Kidney (tissue), 14 donors: ENCODE results near the gene SLC1A2. TPM values are rescaled to one million over a fixed set of nuclear protein-coding genes. Genes with fewer than 3 reads are reported as not detected.

Experiments used
- DNase-seq, 5 donors: peaks; one replicate each; pipeline ENCODE4 v3.0.0-alpha.2; 2013 to 2020
- FAIRE-seq: peaks from 2 replicates; lab custom pipeline; 2012; peaks lifted over from hg19 to GRCh38; lab: Jason Lieb, UNC
- H3K27ac ChIP-seq, 2 donors: one replicate each; pipeline ENCODE4 v1.7.0; 2013; ENCODE audit warnings: low read depth in 2 of 2, low read length in 2 of 2, inconsistent platforms in 1 of 2
- H3K27me3 ChIP-seq: one replicate; pipeline ENCODE4 v1.7.1; 2013; ENCODE audit warnings: low read length, inconsistent platforms; ENCODE audit not compliant: control insufficient read depth, insufficient read depth
- H3K36me3 ChIP-seq, 3 donors: one replicate each; pipeline versions ENCODE4 v1.7.0 to v1.7.1; 2013; ENCODE audit warnings: low read length in 3 of 3, control low read depth in 1 of 3, inconsistent platforms in 1 of 3; ENCODE audit not compliant: insufficient read depth in 3 of 3, control insufficient read depth in 2 of 3
- H3K4me1 ChIP-seq, 3 donors: one replicate each; pipeline versions ENCODE4 v1.7.0 to v1.7.1; 2013; ENCODE audit warnings: low read length in 3 of 3, inconsistent platforms in 1 of 3, low read depth in 1 of 3; ENCODE audit not compliant: control insufficient read depth in 2 of 3, insufficient read depth in 2 of 3
- H3K4me3 ChIP-seq, 3 donors: one replicate each; pipeline versions ENCODE4 v1.7.0 to v1.8.1; 2013; ENCODE audit warnings: low read length in 3 of 3, control low read depth in 1 of 3, inconsistent platforms in 1 of 3
- H3K9ac ChIP-seq, 3 donors: one replicate each; pipeline versions ENCODE4 v1.7.0 to v1.7.1; 2013; ENCODE audit warnings: low read length in 3 of 3, control low read depth in 1 of 3, inconsistent platforms in 1 of 3
- H3K9me3 ChIP-seq, 3 donors: one replicate each; pipeline versions ENCODE4 v1.7.0 to v1.7.1; 2013; ENCODE audit warnings: low read length in 3 of 3, control low read depth in 1 of 3, inconsistent platforms in 1 of 3; ENCODE audit not compliant: control insufficient read depth in 2 of 3, insufficient read depth in 1 of 3
- CTCF ChIP-seq: IDR thresholded peaks from 3 replicates; pipeline ENCODE4 v1.5.1; 2012; ENCODE audit warnings: mild to moderate bottlenecking, moderate library complexity, borderline replicate concordance; ENCODE audit not compliant: insufficient read depth; ENCODE audit errors: extremely low read depth
- intact Hi-C: fragments of 100-400 bp; cut with DNase I; formaldehyde crosslinking; loops from one replicate; pipeline ENCODE4 v1.11.1; 2022
- polyA plus RNA-seq: library from polyadenylated mRNA; stranded (reverse); fragments of 350-450 nt; fragmentation: Illumina TruSeq; extraction: RNeasy Lipid Tissue Mini Kit (QIAGEN cat#74804); gene quantifications from one replicate; pipeline ENCODE4 v1.2.3, GENCODE V29; 2014; ENCODE audit warnings: low read depth, low replicate concordance; ENCODE audit not compliant: insufficient read depth
- total RNA-seq: library from RNA; stranded (reverse); fragmentation: NEBNext Ultra II Directional; extraction: Animal tissue kit (Norgen Biotek cat#: 25700); gene quantifications from one replicate; pipeline ENCODE4 v1.2.1, GENCODE V29; 2021
- donor health status: control.
- donor health status: control.
- donor health status: control.
- donor health status: control.
- donor health status: control.
- donor health status: DM: yes; HTN: yes; CAD: no.
- donor health status: Normal renal cell carcinoma (clear cell type).

SLC1A2 gene
- total and polyA plus RNA-seq, 2 donors from 2014 or later = 0.11 to 0.28 TPM

DNA sequence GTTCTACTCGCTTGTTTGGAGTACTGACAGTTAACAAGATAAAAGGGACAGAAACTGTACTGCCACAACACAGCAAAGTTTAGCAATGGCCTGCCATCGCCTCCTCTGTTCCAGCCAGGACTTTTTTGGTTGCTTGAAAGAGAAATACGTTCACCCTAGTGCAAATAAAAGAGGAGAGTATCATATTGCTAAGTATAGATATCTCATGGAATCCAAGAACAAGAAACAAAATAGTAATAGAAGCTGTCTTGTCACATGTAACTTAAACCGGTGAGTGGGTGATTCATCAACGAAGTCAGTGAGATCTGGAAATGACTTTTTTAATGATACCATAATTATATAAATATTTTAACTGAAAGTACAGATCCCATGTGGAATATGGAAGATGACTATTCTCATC lies 35.4 kb downstream of the SLC1A2 start:
- no peak for TF ChIP-seq CTCF
- no peak overlapping the region for H3K27ac ChIP-seq
- H3K9me3 ChIP-seq = no peaks in the 10 kb centered on the region
- H3K36me3 ChIP-seq = no peaks in the 10 kb centered on the region
- H3K4me1 ChIP-seq = no peaks in the 10 kb centered on the region
- intact Hi-C loops = no loop called here
- H3K27me3 ChIP-seq = no peaks in the 10 kb centered on the region
- no peak overlapping the region for H3K9ac ChIP-seq
- no peak for FAIRE-seq
- H3K4me3 ChIP-seq = no peak overlapping the region
- no peak for DNase-seq

DNA sequence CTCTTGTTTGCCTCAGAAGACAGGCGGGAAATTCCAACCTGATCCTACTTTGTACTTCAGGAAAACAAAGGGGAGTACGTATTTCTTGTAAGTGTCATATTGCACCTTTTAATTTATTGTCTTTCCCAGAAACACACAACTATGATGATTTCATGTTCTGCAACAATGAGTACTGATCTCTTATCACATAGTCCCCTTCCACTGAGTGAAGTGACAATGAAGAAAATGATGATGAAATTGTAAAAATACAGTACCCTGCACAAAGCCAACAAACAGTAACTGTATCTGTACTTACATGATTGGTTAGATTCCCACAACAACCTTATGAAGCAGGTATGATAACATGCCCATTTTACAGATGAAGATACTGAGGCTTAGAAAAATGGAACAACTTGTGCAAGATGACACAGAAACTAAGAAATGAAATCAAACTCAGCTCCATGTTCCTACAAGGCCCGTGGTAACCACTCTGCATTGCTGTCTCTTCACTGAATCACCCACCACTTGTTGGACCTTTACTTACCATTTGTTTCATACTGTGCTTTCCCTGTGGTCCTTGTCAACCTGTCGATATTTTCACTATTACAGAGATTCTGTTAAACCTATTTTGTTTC lies 37.5 kb downstream of the SLC1A2 start:
- no peak for FAIRE-seq
- H3K27me3 ChIP-seq = no peaks in the 10 kb centered on the region
- no peak overlapping the region for H3K27ac ChIP-seq
- no peak overlapping the region for H3K4me3 ChIP-seq
- intact Hi-C loops = no loop called here
- no peak for TF ChIP-seq CTCF
- no peak for DNase-seq
- H3K9ac ChIP-seq = no peak overlapping the region
- no peaks in the 10 kb centered on the region for H3K36me3 ChIP-seq
- H3K4me1 ChIP-seq = no peaks in the 10 kb centered on the region
- no peaks in the 10 kb centered on the region for H3K9me3 ChIP-seq

GRCh38 chr11:35380603-35381002 lies 38.8 kb downstream of the SLC1A2 start:
- Histone ChIP-seq H3K27me3 (no peaks in the 10 kb centered on the region), H3K27ac (no peak overlapping the region), H3K4me3 (no peak overlapping the region), H3K4me1 (no peaks in the 10 kb centered on the region), H3K36me3 (no peaks in the 10 kb centered on the region), H3K9me3 (no peaks in the 10 kb centered on the region), H3K9ac (no peak overlapping the region)
- FAIRE-seq (no peak), DNase-seq (no peak)
- no peak for TF ChIP-seq CTCF
- intact Hi-C loops = no loop called here

DNA sequence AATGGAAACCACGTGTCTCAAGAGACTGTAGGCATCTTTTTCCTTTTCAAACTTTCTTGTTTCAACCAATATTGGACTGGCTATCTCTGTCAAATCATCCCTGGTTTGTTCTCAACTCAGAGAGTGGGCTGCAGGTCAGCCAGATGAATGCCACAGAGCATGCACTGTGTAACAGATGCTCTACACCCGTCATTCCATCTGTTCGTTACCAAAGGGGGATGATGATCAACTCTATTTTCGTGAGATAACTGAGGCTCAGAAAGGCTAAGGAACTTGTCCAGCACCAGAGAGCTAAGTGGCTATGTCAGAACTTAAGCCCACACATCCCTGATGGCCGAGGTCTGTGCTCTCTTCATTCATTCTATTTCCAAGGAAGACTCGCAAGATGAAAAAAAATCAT lies 42.1 kb downstream of the SLC1A2 start:
- no peaks in the 10 kb centered on the region for H3K9me3 ChIP-seq
- H3K4me1 ChIP-seq = no peaks in the 10 kb centered on the region
- H3K36me3 ChIP-seq = no peaks in the 10 kb centered on the region
- intact Hi-C loops = no loop called here
- H3K27ac ChIP-seq = no peak overlapping the region
- FAIRE-seq = no peak
- no peak overlapping the region for H3K9ac ChIP-seq
- no peak for DNase-seq
- H3K4me3 ChIP-seq = no peak overlapping the region
- H3K27me3 ChIP-seq = no peaks in the 10 kb centered on the region
- TF ChIP-seq CTCF = no peak
